Loucy (cell line): ENCODE measurements around the gene ZFYVE21.

Experiments
- H2AFZ ChIP-seq: fragments of 200-600 bp; sonication (generic); 2 replicates; pipeline ENCODE4 v1.6.0; 2016; ENCODE audit warnings: antibody characterized with exemption, mild to moderate bottlenecking, low read length, moderate library complexity
- H3F3A ChIP-seq: fragments of 200-600 bp; 2 replicates; pipeline ENCODE4 v1.6.0; 2016; ENCODE audit warnings: antibody characterized with exemption, low read depth, mild to moderate bottlenecking
- H3K27me3 ChIP-seq: fragments of 200-600 bp; sonication (generic); 2 replicates; pipeline ENCODE4 v1.6.1; 2014; ENCODE audit warnings: low read length, mild to moderate bottlenecking; ENCODE audit not compliant: insufficient read depth, poor library complexity, severe bottlenecking
- H3K36me3 ChIP-seq: fragments of 200-600 bp; sonication (generic); 2 replicates; pipeline ENCODE4 v1.6.1; 2016; ENCODE audit warnings: low read length; ENCODE audit not compliant: insufficient read depth
- H3K4me1 ChIP-seq: fragments of 200-600 bp; sonication (generic); 2 replicates; pipeline ENCODE4 v1.5.1; 2014; ENCODE audit warnings: low read length, mild to moderate bottlenecking; ENCODE audit not compliant: insufficient read depth, poor library complexity, severe bottlenecking
- H3K4me2 ChIP-seq: fragments of 200-600 bp; sonication (generic); 2 replicates; pipeline ENCODE4 v1.6.0; 2014; ENCODE audit warnings: antibody characterized with exemption, low read length, low read depth, mild to moderate bottlenecking; ENCODE audit not compliant: poor library complexity, severe bottlenecking
- H3K4me3 ChIP-seq: fragments of 200-600 bp; sonication (generic); 2 replicates; pipeline ENCODE4 v1.5.1; 2014; ENCODE audit warnings: low read length, mild to moderate bottlenecking, mixed read lengths; ENCODE audit not compliant: poor library complexity, severe bottlenecking
- H3K79me2 ChIP-seq: fragments of 200-600 bp; sonication (generic); 2 replicates; pipeline ENCODE4 v1.6.1; 2014; ENCODE audit warnings: low read length; ENCODE audit not compliant: insufficient read depth
- H3K9ac ChIP-seq: fragments of 200-600 bp; sonication (generic); 2 replicates; pipeline ENCODE4 v1.6.0; 2014; ENCODE audit warnings: mild to moderate bottlenecking, low read depth, low read length, moderate library complexity; ENCODE audit not compliant: poor library complexity, severe bottlenecking
- H3K9me2 ChIP-seq: fragments of 200-600 bp; sonication (generic); replicated peaks from 2 replicates; pipeline ENCODE4 v1.6.1; 2016; ENCODE audit warnings: low read depth, low read length, mixed read lengths
- H3K9me3 ChIP-seq: fragments of 200-600 bp; sonication (generic); 2 replicates; pipeline ENCODE4 v1.6.1; 2014; ENCODE audit warnings: mild to moderate bottlenecking, antibody characterized with exemption, low read length, low read depth; ENCODE audit not compliant: insufficient read depth
- H4K20me1 ChIP-seq: fragments of 200-600 bp; sonication (generic); 2 replicates; pipeline ENCODE4 v1.6.0; 2014; ENCODE audit warnings: antibody characterized with exemption, low read length, mild to moderate bottlenecking; ENCODE audit not compliant: insufficient read depth, poor library complexity, severe bottlenecking
- EZH2phosphoT487 ChIP-seq: fragments of 200-600 bp; IDR thresholded peaks from 2 replicates; pipeline ENCODE4 v1.6.1; 2018; ENCODE audit warnings: antibody characterized with exemption, mild to moderate bottlenecking, moderate library complexity, borderline replicate concordance
- TF ChIP-seq, protein P1 (sequence below): fragments of 200-600 bp; sonication (generic); conservative IDR thresholded peaks from 2 replicates; pipeline ENCODE4 v1.5.1; 2014; ENCODE audit warnings: mild to moderate bottlenecking, antibody characterized with exemption, low read length

The ZFYVE21 gene

DNA sequence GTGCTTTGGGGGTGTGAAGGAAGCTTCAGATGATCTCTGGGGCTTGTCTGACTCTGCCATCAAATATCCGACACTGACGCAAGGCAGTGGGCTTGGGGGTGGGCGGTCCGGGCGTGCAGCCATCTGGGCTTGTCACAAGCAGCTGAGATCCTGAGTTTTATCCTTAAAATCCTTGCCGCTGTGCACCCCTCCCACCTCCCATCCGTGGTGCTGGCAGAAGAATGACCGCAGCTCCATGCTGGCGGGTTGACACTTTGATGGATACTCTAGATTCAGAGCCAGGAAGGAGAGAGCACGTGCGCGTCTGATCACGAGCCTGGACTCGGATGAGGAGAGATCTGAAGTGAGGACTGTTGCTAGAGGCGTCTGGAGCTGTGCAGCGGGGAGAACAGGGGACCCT lies 3.0 kb downstream of the ZFYVE21 start:
- Histone ChIP-seq H3F3A (no peaks in the 10 kb centered on the region), H3K9ac (no peak overlapping the region), H3K27me3 (no peaks in the 10 kb centered on the region), H3K4me1 (peaks cover 8% of the 10 kb centered on the region), H3K9me3 (no peaks in the 10 kb centered on the region), H3K36me3 (no peaks in the 10 kb centered on the region), H3K79me2 (peaks cover 36% of the 10 kb centered on the region), H2AFZ (no peak overlapping the region), H3K9me2 (no peaks in the 10 kb centered on the region), H3K4me2 (no peak overlapping the region), H4K20me1 (peaks cover 9% of the 10 kb centered on the region), H3K4me3 (no peak overlapping the region)
- no peak for TF ChIP-seq EZH2phosphoT487
- TF ChIP-seq, protein P1, sequence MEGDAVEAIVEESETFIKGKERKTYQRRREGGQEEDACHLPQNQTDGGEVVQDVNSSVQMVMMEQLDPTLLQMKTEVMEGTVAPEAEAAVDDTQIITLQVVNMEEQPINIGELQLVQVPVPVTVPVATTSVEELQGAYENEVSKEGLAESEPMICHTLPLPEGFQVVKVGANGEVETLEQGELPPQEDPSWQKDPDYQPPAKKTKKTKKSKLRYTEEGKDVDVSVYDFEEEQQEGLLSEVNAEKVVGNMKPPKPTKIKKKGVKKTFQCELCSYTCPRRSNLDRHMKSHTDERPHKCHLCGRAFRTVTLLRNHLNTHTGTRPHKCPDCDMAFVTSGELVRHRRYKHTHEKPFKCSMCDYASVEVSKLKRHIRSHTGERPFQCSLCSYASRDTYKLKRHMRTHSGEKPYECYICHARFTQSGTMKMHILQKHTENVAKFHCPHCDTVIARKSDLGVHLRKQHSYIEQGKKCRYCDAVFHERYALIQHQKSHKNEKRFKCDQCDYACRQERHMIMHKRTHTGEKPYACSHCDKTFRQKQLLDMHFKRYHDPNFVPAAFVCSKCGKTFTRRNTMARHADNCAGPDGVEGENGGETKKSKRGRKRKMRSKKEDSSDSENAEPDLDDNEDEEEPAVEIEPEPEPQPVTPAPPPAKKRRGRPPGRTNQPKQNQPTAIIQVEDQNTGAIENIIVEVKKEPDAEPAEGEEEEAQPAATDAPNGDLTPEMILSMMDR, result no peak

DNA sequence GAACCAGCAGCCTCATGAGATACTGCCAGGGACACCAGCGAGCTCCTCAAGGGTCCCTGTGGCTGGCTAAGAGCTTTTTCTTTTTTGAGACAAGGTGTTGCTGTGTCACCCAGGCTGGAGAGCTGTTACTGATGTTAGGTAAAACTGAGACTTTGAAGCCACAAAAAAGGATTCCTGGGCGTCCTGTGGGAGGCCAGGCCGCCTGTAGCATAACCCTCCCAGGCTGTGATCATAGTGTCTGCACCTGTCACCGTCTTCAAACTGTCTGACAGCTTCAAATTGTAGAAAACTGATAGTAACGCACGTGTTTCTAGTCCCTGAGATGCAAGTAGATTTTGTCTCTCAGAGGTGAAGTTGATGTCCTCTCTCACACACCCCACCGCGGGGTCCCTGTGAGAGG lies 4.1 kb downstream of the ZFYVE21 start:
- peaks cover 24% of the 10 kb centered on the region for H3K79me2 ChIP-seq
- H3F3A ChIP-seq, result no peaks in the 10 kb centered on the region
- no peaks in the 10 kb centered on the region for H3K9me3 ChIP-seq
- TF ChIP-seq, protein P1, result no peak
- TF ChIP-seq EZH2phosphoT487, result no peak
- no peak overlapping the region for H3K9ac ChIP-seq
- no peaks in the 10 kb centered on the region for H3K9me2 ChIP-seq
- no peaks in the 10 kb centered on the region for H3K36me3 ChIP-seq
- H2AFZ ChIP-seq, result no peak overlapping the region
- no peak overlapping the region for H3K4me3 ChIP-seq
- no peak overlapping the region for H3K4me2 ChIP-seq
- peaks cover 4% of the 10 kb centered on the region for H4K20me1 ChIP-seq
- H3K4me1 ChIP-seq, result no peaks in the 10 kb centered on the region
- no peaks in the 10 kb centered on the region for H3K27me3 ChIP-seq

DNA sequence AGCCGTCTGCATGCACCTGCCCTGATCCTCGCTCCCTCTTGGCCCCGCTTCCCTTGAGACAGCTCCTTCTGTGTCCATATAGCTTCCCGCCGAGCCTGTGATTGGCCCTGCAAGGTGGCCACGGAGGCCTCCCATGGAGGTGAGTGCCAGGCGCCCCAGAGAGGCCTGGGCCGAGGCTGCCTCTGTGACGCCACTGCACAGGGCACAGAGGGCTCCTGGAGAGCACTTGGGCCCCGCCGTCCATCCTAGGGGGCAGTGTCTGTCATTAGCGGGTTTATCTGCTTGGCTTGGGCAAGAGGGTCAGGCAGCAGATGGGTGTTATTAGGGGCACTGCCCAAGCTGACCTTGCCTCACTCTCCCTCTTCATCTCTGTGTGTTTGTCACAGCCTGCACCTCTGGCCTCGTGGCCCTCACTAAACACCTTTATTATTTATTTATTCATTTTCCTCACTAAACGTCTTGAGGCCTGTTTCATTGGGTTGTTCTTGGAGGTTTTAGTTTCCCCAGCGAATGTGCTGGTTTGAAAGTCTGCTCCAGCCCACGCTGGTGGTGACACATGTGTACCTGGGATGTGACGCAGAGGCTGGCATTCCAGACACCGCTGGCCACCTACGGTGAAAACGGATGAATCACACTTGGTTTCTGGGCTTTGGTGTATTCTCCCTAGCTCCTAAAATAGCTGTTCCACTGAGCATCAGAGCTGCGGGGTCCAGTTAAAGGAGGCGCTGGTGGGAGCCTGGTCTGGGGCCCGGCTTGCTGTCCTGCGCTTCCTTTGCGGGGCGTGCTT lies 5.9 kb downstream of the ZFYVE21 start:
- no peak overlapping the region for H2AFZ ChIP-seq
- H3K4me1 ChIP-seq, result no peaks in the 10 kb centered on the region
- H3K9me3 ChIP-seq, result no peaks in the 10 kb centered on the region
- H3K9me2 ChIP-seq, result no peaks in the 10 kb centered on the region
- no peak overlapping the region for H3K4me3 ChIP-seq
- peaks cover under 1% of the 10 kb centered on the region for H4K20me1 ChIP-seq
- H3K36me3 ChIP-seq, result no peaks in the 10 kb centered on the region
- no peak overlapping the region for H3K9ac ChIP-seq
- no peak overlapping the region for H3K4me2 ChIP-seq
- H3F3A ChIP-seq, result no peaks in the 10 kb centered on the region
- no peaks in the 10 kb centered on the region for H3K27me3 ChIP-seq
- TF ChIP-seq, protein P1, result no peak
- no peak for TF ChIP-seq EZH2phosphoT487
- H3K79me2 ChIP-seq, result peaks cover 14% of the 10 kb centered on the region
